K562 (cell line): ENCODE data around the gene NDUFAF2. TPM values are rescaled to one million over a fixed set of nuclear protein-coding genes. Genes with fewer than 3 reads are reported as not detected.

Experiments used
- ATAC-seq: fragments of 200-7000 bp; cut with Tn5 transposase; 3 replicates; pipeline ENCODE4 v1.9.1; 2020; ENCODE audit warnings: moderate library complexity
- BruUV-seq: library from RNA; stranded (reverse); fragments of 400-500 nt; replicated peaks from 2 replicates; lab custom pipeline; 2021; lab: Mats Ljungman, UMichigan
- CTCF ChIA-PET: fragments of 300-600 bp; formaldehyde crosslinking; extraction: SDS; loops from one replicate; lab custom pipeline; 2021; ENCODE audit warnings: low intra/inter-chr PET ratio; lab: Yijun Ruan, JAX
- POLR2A ChIA-PET: fragments of 300-600, 350-650 bp; sonication (Branson Sonifier 250); formaldehyde crosslinking; extraction: SDS; loops from one replicate; lab custom pipeline; 2021; ENCODE audit warnings: antibody characterized with exemption, inconsistent platforms; lab: Yijun Ruan, JAX
- DNase-seq, 4 experiments: peaks; one replicate each; pipeline versions ENCODE4 v3.0.0 to v3.0.0-alpha.2; 2011 to 2018; ENCODE audit warnings: low spot score in 3 of 4, mixed read lengths in 3 of 4; ENCODE audit errors: extremely low read depth in 1 of 4
- FAIRE-seq: peaks from 2 replicates; lab custom pipeline; 2011; peaks lifted over from hg19 to GRCh38; lab: Jason Lieb, UNC
- H2AFZ ChIP-seq: 2 replicates; pipeline ENCODE4 v1.6.0; 2011; ENCODE audit warnings: low read depth, low read length, control low read depth, inconsistent platforms
- H3K27ac ChIP-seq: fragments of 200-600 bp; 3 replicates; pipeline ENCODE4 v1.8.0; 2011; ENCODE audit warnings: low read depth, mild to moderate bottlenecking, control low read depth, inconsistent platforms, low read length, moderate library complexity, mixed read lengths; ENCODE audit errors: extremely low read depth
- H3K27me3 ChIP-seq, 2 experiments: fragments of 300-600 bp in 1 of 2; 2 replicates in 1 of 2; 3 replicates in 1 of 2; pipeline versions ENCODE4 v1.6.0 to v1.8.0; 2011; ENCODE audit warnings: inconsistent platforms in 2 of 2, low read length in 2 of 2, mild to moderate bottlenecking in 1 of 2, mixed read lengths in 1 of 2, moderate library complexity in 1 of 2; ENCODE audit not compliant: control insufficient read depth in 2 of 2, insufficient read depth in 2 of 2
- H3K36me3 ChIP-seq: fragments of 300-600 bp; 3 replicates; pipeline ENCODE4 v1.8.0; 2011; ENCODE audit warnings: mild to moderate bottlenecking, low read length, inconsistent platforms; ENCODE audit not compliant: control insufficient read depth, insufficient read depth
- H3K4me1 ChIP-seq, 2 experiments: fragments of 200-600 bp in 1 of 2; replicated peaks in 1 of 2; 2 replicates in 1 of 2; 3 replicates in 1 of 2; pipeline versions ENCODE4 v1.5.1 to v1.8.0; 2011; ENCODE audit warnings: inconsistent platforms in 2 of 2, low read length in 2 of 2, mild to moderate bottlenecking in 1 of 2, mixed read lengths in 1 of 2, moderate library complexity in 1 of 2; ENCODE audit not compliant: control insufficient read depth in 2 of 2, insufficient read depth in 2 of 2
- H3K4me2 ChIP-seq: 2 replicates; pipeline ENCODE4 v1.6.1; 2011; ENCODE audit warnings: low read length, control low read depth, inconsistent platforms, mixed read lengths; ENCODE audit not compliant: insufficient read depth
- H3K4me3 ChIP-seq: fragments of 200-600 bp; sonication (generic), shearing (Covaris generic); 2 replicates; pipeline ENCODE4 v1.5.1; 2016; ENCODE audit warnings: control low read depth, inconsistent platforms
- H3K79me2 ChIP-seq: fragments of 200-600 bp; 3 replicates; pipeline ENCODE4 v1.8.0; 2011; ENCODE audit warnings: low read length, inconsistent platforms; ENCODE audit not compliant: control insufficient read depth, insufficient read depth
- H3K9ac ChIP-seq, 2 experiments: 2 replicates each; pipeline versions ENCODE4 v1.6.0 to v1.6.1; 2011; ENCODE audit warnings: low read depth in 2 of 2, low read length in 2 of 2, control low read depth in 1 of 2, inconsistent platforms in 1 of 2, mild to moderate bottlenecking in 1 of 2, mixed read lengths in 1 of 2; ENCODE audit not compliant: insufficient read depth in 1 of 2
- H3K9me1 ChIP-seq: one replicate; pipeline ENCODE4 v1.6.0; 2011; ENCODE audit warnings: inconsistent platforms, mild to moderate bottlenecking, low read length, moderate library complexity; ENCODE audit not compliant: control insufficient read depth, insufficient read depth
- H3K9me3 ChIP-seq: replicated peaks from 2 replicates; pipeline ENCODE4 v1.5.1; 2011; ENCODE audit warnings: low read depth, low read length, inconsistent platforms; ENCODE audit not compliant: control insufficient read depth, insufficient read depth
- H4K20me1 ChIP-seq: replicated peaks from 2 replicates; pipeline ENCODE4 v1.6.1; 2011; ENCODE audit warnings: low read length, inconsistent platforms, mixed read lengths; ENCODE audit not compliant: control insufficient read depth, insufficient read depth
- C11orf30 ChIP-seq: fragments of 450-650 bp; IDR thresholded peaks from 2 replicates; pipeline ENCODE4 v1.6.1; 2016; ENCODE audit warnings: low read depth, mild to moderate bottlenecking
- CREB3L1 ChIP-seq: fragments of 450-650 bp; IDR thresholded peaks from 2 replicates; pipeline ENCODE4 v1.6.1; 2014; ENCODE audit warnings: low read depth, mild to moderate bottlenecking, moderate library complexity, borderline replicate concordance
- MTF1 ChIP-seq: fragments of 250-450 bp; sonication (Bioruptor Pico); IDR thresholded peaks from 2 replicates; pipeline ENCODE4 v1.9.0; 2021; ENCODE audit warnings: moderate library complexity, mild to moderate bottlenecking, inconsistent platforms, borderline replicate concordance
- NR2C2 ChIP-seq, 2 experiments: fragments of 200-800 bp in 1 of 2; sonication (Bioruptor generic) in 1 of 2; sonication (generic) in 1 of 2; formaldehyde crosslinking in 1 of 2; IDR thresholded peaks; 2 replicates each; pipeline versions ENCODE4 v1.6.1 to v1.8.0; 2016 to 2022; ENCODE audit warnings: mild to moderate bottlenecking in 1 of 2, missing compliant biosample characterization in 1 of 2, missing genetic modification characterization in 1 of 2, missing genetic modification reagents in 1 of 2
- PURB ChIP-seq: sonication (generic); formaldehyde crosslinking; IDR thresholded peaks from 2 replicates; pipeline ENCODE4 v1.9.0; 2021; ENCODE audit warnings: low read depth, mild to moderate bottlenecking, missing genetic modification reagents
- ZBTB8A ChIP-seq: fragments of 450-650 bp; IDR thresholded peaks from 2 replicates; pipeline ENCODE4 v1.6.1; 2018; ENCODE audit warnings: mild to moderate bottlenecking, moderate library complexity; ENCODE audit not compliant: partially characterized antibody
- ZNF121 ChIP-seq: sonication (generic); formaldehyde crosslinking; conservative IDR thresholded peaks from 2 replicates; pipeline ENCODE4 v1.8.0; 2022; ENCODE audit warnings: missing genetic modification reagents
- ZNF655 ChIP-seq: fragments of 250-450 bp; sonication (Bioruptor Pico); IDR thresholded peaks from 2 replicates; pipeline ENCODE4 v1.5.0; 2021
- WGBS: fragments of 100-300 bp; shearing (Covaris generic); methylation state at CpG from one replicate; pipeline ENCODE4 v1.1.6; 2016; ENCODE audit warnings: low coverage, mixed read lengths; ENCODE audit not compliant: insufficient coverage; ENCODE audit errors: missing lambda C conversion rate; 5-methylcytosine and 5-hydroxymethylcytosine counted together
- in situ Hi-C: fragments of 300-500 bp; cut with MboI; formaldehyde crosslinking; loops from 4 replicates; pipeline ENCODE4 v1.15.0; 2018; ENCODE audit warnings: inconsistent platforms, mixed read lengths
- intact Hi-C: fragments of 100-400 bp; cut with micrococcal nuclease; formaldehyde crosslinking; loops from 2 replicates; pipeline ENCODE4 v1.14.2; 2022
- polyA plus RNA-seq, 8 experiments: library from polyadenylated mRNA; depleted of rRNA in 4 of 8; stranded (reverse) in 5 of 8; unstranded in 3 of 8; fragments of >200 nt; fragmentation: Nextera tagmentation in 2 of 8; fragmentation: Illumina TruSeq in 1 of 8; extraction: Ambion mirVana in 2 of 8; extraction: Trizol in 1 of 8; gene quantifications; 2 replicates each; pipeline versions ENCODE4 v1.2.1 to v1.2.3, GENCODE V29; 2011 to 2014; ENCODE audit warnings: inconsistent platforms in 1 of 8, missing spikeins in 1 of 8
- total RNA-seq, 7 experiments: library from RNA; depleted of rRNA in 6 of 7; stranded (reverse); fragments of >200 nt in 6 of 7; fragmentation: Illumina TruSeq in 2 of 7; extraction: Trizol in 2 of 7; gene quantifications; 2 replicates each; pipeline versions ENCODE4 v1.2.1 to v1.2.3, GENCODE V29; 2011 to 2021; ENCODE audit warnings: low replicate concordance in 1 of 7
- TF ChIP-seq, protein P1 (sequence below): fragments of 450-650 bp; IDR thresholded peaks from 2 replicates; pipeline ENCODE4 v1.6.1; 2016; ENCODE audit warnings: missing biosample characterization, missing genetic modification characterization

The NDUFAF2 gene
- total and polyA plus RNA-seq, 9 of the 15 experiments (the other 6 are each of a cell fraction or from before 2014, with no cell fraction given) = 56.0 to 155 (median 95.9) TPM

DNA sequence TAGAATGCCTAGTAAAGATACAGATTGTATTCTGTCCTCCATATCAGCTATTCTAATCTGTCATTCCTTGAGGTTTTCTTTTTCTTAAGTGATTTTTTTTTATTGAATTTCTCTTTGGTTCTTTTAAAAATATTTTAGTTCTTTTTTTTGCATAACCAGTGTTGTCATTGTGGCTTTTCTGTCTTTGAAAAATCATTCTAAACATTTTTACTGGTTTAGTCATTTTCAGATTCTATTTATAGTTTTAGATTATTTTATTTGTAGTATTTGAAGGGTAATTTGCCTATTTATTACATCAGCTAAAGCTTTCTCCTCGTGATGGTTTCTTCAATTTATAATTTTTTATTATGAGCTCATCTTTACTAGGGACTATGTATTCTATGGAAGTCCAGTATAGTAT is 78.1 kb downstream of the NDUFAF2 start (continued):
- TF ChIP-seq NR2C2 (CRISPR knock-in tag; IDR thresholded peaks at IDR 0.05) (no peak), NR2C2 (tag; IDR thresholded peaks at IDR 0.05) (no peak), MTF1 (CRISPR knock-in tag) (no peak), ZNF121 (CRISPR knock-in tag) (no peak), ZBTB8A (no peak), CREB3L1 (no peak), ZNF655 (no peak)
- TF ChIP-seq, protein P1, sequence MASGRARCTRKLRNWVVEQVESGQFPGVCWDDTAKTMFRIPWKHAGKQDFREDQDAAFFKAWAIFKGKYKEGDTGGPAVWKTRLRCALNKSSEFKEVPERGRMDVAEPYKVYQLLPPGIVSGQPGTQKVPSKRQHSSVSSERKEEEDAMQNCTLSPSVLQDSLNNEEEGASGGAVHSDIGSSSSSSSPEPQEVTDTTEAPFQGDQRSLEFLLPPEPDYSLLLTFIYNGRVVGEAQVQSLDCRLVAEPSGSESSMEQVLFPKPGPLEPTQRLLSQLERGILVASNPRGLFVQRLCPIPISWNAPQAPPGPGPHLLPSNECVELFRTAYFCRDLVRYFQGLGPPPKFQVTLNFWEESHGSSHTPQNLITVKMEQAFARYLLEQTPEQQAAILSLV (tag) = no peak

- TF ChIP-seq PURB (no peak), C11orf30 (no peak)
- Histone ChIP-seq H3K36me3 (no peaks in the 10 kb centered on the region), H3K27me3 (no peaks in the 10 kb centered on the region), H3K4me1 (no peaks in the 10 kb centered on the region), H3K9me1 (no peaks in the 10 kb centered on the region), H3K4me3 (no peak overlapping the region), H3K9ac (no peak overlapping the region), H4K20me1 (no peaks in the 10 kb centered on the region), H3K27ac (no peak overlapping the region), H3K9me3 (no peaks in the 10 kb centered on the region), H3K79me2 (peaks cover 2% of the 10 kb centered on the region; the same call in 1 of the 3 replicates), H2AFZ (no peak overlapping the region), H3K4me2 (no peak overlapping the region)
- BruUV-seq = no TSS peak
- DNase-seq (no peak), FAIRE-seq (no peak), ATAC-seq (no peak)
- CTCF ChIA-PET = no interaction called here
- POLR2A ChIA-PET = no interaction called here
- intact Hi-C loops (no loop called here), in situ Hi-C loops (no loop called here)
- WGBS = 32% methylated on average over 2 of the region's 2 CpGs
Observed at GRCh38 chr5:61026004-61026403, 81.0 kb downstream of the NDUFAF2 start.
